HepG2 (cell line): ENCODE results near the gene HES2. TPM values are rescaled to one million over a fixed set of nuclear protein-coding genes. Genes with fewer than 3 reads are reported as not detected.

ENCODE experiments used
- FOSL2 ChIP-seq: sonication (generic); formaldehyde crosslinking; IDR thresholded peaks from 2 replicates; pipeline ENCODE4 v1.4.0; 2020; ENCODE audit warnings: missing genetic modification reagents
- HMGXB4 ChIP-seq, 2 experiments: sonication (generic) in 1 of 2; formaldehyde crosslinking in 1 of 2; IDR thresholded peaks; 2 replicates each; pipeline versions ENCODE4 v1.4.0 to v1.6.1; 2018 to 2020; ENCODE audit warnings: missing genetic modification reagents in 2 of 2, borderline replicate concordance in 1 of 2, low read depth in 1 of 2, mild to moderate bottlenecking in 1 of 2, missing biosample characterization in 1 of 2
- ISL2 ChIP-seq: sonication (generic); formaldehyde crosslinking; IDR thresholded peaks from 2 replicates; pipeline ENCODE4 v1.5.0; 2020; ENCODE audit warnings: missing genetic modification reagents
- KDM2A ChIP-seq: sonication (generic); formaldehyde crosslinking; IDR thresholded peaks from 2 replicates; pipeline ENCODE4 v1.4.0; 2020; ENCODE audit warnings: low read depth, missing genetic modification reagents, borderline replicate concordance
- MAX ChIP-seq: IDR thresholded peaks from 2 replicates; pipeline ENCODE4 v1.6.1; 2012; ENCODE audit warnings: inconsistent platforms
- NFKB2 ChIP-seq: sonication (generic); formaldehyde crosslinking; IDR thresholded peaks from 2 replicates; pipeline ENCODE4 v1.4.0; 2020; ENCODE audit warnings: missing genetic modification reagents, borderline replicate concordance
- NR2F6 ChIP-seq, 2 experiments: IDR thresholded peaks; 2 replicates each; pipeline ENCODE4 v1.6.1; 2016; ENCODE audit warnings: antibody characterized with exemption in 1 of 2, mild to moderate bottlenecking in 1 of 2
- RXRA ChIP-seq: sonication (generic); formaldehyde crosslinking; IDR thresholded peaks from 2 replicates; pipeline ENCODE4 v1.5.1; 2020; ENCODE audit warnings: missing genetic modification reagents
- ZEB1 ChIP-seq: IDR thresholded peaks from 2 replicates; pipeline ENCODE4 v1.6.1; 2012; ENCODE audit warnings: mild to moderate bottlenecking, low read depth, inconsistent platforms; ENCODE audit not compliant: insufficient replicate concordance
- ZFP37 ChIP-seq: sonication (generic); formaldehyde crosslinking; IDR thresholded peaks from 2 replicates; pipeline ENCODE4 v1.4.0; 2020; ENCODE audit warnings: missing genetic modification reagents, borderline replicate concordance
- ZFX ChIP-seq: sonication (generic); formaldehyde crosslinking; IDR thresholded peaks from 2 replicates; pipeline ENCODE4 v1.4.0; 2020; ENCODE audit warnings: mild to moderate bottlenecking, low read depth, missing genetic modification reagents, moderate library complexity
- ZHX1 ChIP-seq: sonication (generic); formaldehyde crosslinking; IDR thresholded peaks from 2 replicates; pipeline ENCODE4 v1.8.1; 2022; ENCODE audit warnings: low read depth, mild to moderate bottlenecking, missing genetic modification reagents
- ZNF605 ChIP-seq: sonication (generic); formaldehyde crosslinking; IDR thresholded peaks from 2 replicates; pipeline ENCODE4 v1.8.0; 2022; ENCODE audit warnings: mild to moderate bottlenecking, missing genetic modification reagents
- ZNF619 ChIP-seq: sonication (generic); formaldehyde crosslinking; IDR thresholded peaks from 2 replicates; pipeline ENCODE4 v1.4.0; 2020; ENCODE audit warnings: mild to moderate bottlenecking, missing genetic modification reagents
- ZNF775 ChIP-seq: sonication (generic); formaldehyde crosslinking; IDR thresholded peaks from 2 replicates; pipeline ENCODE4 v1.4.0; 2020; ENCODE audit warnings: missing genetic modification reagents, mild to moderate bottlenecking, moderate library complexity, borderline replicate concordance
- ZNF878 ChIP-seq: sonication (generic); formaldehyde crosslinking; IDR thresholded peaks from 2 replicates; pipeline ENCODE4 v1.8.1; 2023; ENCODE audit warnings: mild to moderate bottlenecking, missing genetic modification reagents, moderate library complexity
- polyA plus RNA-seq, 8 experiments: library from polyadenylated mRNA; depleted of rRNA in 3 of 8; stranded (reverse) in 7 of 8; unstranded in 1 of 8; fragments of >200 nt; fragmentation: Illumina TruSeq in 4 of 8; extraction: Trizol in 4 of 8; gene quantifications; 2 replicates each; pipeline versions ENCODE4 v1.2.1 to v1.2.3, GENCODE V29; 2011 to 2016; ENCODE audit warnings: low read depth in 4 of 8, missing spikeins in 1 of 8, mixed read lengths in 1 of 8; ENCODE audit not compliant: insufficient read depth in 1 of 8
- total RNA-seq, 5 experiments: library from RNA; depleted of rRNA; stranded (reverse); fragments of >200 nt; fragmentation: Illumina TruSeq; extraction: Trizol; gene quantifications; 2 replicates each; pipeline ENCODE4 v1.2.3, GENCODE V29; 2016; ENCODE audit warnings: low read depth in 1 of 5

Gene HES2
- total and polyA plus RNA-seq, 2 of the 13 experiments (the other 11 are each of a cell fraction or from before 2014, with no cell fraction given) = 0.11 to 0.17 TPM

GRCh38 chr1:6464514-6464836, 44.8 kb upstream of the HES2 start (continued):
- TF ChIP-seq HMGXB4 (CRISPR knock-in tag; IDR thresholded peaks at IDR 0.05; ENCODE audit: borderline replicate concordance in 1 of 2, low read depth in 1 of 2) (peak; percentile 49 to 50; a peak in 2 of 4 replicates), FOSL2 (CRISPR knock-in tag) (no peak), NR2F6 (IDR thresholded peaks at IDR 0.05) (no peak), NR2F6 (CRISPR knock-in tag; IDR thresholded peaks at IDR 0.05) (peak; percentile 11; the same call in 1 of the 2 replicates), ZNF775 (CRISPR knock-in tag) (no peak), ZNF605 (CRISPR knock-in tag) (no peak), ZNF619 (CRISPR knock-in tag) (0 out of 2 replicates have a peak, but pooled peaks have one; percentile 45), ISL2 (CRISPR knock-in tag) (no peak), ZFX (peak; percentile 29; the same call in 1 of the 2 replicates), MAX (no peak), NFKB2 (no peak), KDM2A (peak; percentile 64; the same call in 1 of the 2 replicates), ZFP37 (CRISPR knock-in tag) (no peak), ZEB1 (no peak), ZHX1 (CRISPR knock-in tag) (no peak), RXRA (CRISPR knock-in tag) (no peak), ZNF878 (CRISPR knock-in tag) (no peak)
